Right atrium auricular region (tissue), 2 donors: Measurements from ENCODE around the gene CROCC2. TPM values are rescaled to one million over a fixed set of nuclear protein-coding genes. Genes with fewer than 3 reads are reported as not detected.

Experiments used
- DNase-seq: peaks from one replicate; pipeline ENCODE4 v3.0.0-alpha.2; 2019; ENCODE audit warnings: low spot score
- H3K27ac ChIP-seq, 2 donors: fragments of 200-600 bp; sonication (generic); 1 replicate in 1 of 2; 2 replicates in 1 of 2; pipeline ENCODE4 v1.5.1; 2016 to 2019
- H3K27me3 ChIP-seq, 2 donors: fragments of 200-600 bp; sonication (generic); one replicate each; pipeline versions ENCODE4 v1.5.1 to v1.6.0; 2017 to 2019
- H3K36me3 ChIP-seq: fragments of 200-600 bp; sonication (generic); one replicate; pipeline ENCODE4 v1.5.1; 2016
- H3K4me1 ChIP-seq, 2 donors: fragments of 200-600 bp; sonication (generic); one replicate each; pipeline versions ENCODE4 v1.5.1 to v1.6.0; 2017 to 2019
- H3K4me3 ChIP-seq, 2 donors: fragments of 200-600 bp; sonication (generic); 1 replicate in 1 of 2; 2 replicates in 1 of 2; pipeline ENCODE4 v1.5.1; 2017 to 2019; ENCODE audit warnings: mild to moderate bottlenecking in 1 of 2, moderate library complexity in 1 of 2
- H3K9me3 ChIP-seq, 2 donors: fragments of 200-600 bp; sonication (generic); one replicate each; pipeline ENCODE4 v1.5.1; 2019
- total RNA-seq, 2 donors: library from RNA; depleted of rRNA; stranded (reverse); fragments of >200 nt; gene quantifications; one replicate each; pipeline ENCODE4 v1.1.0, GENCODE V29; 2016
- TF ChIP-seq, protein P1 (sequence below), 2 donors: fragments of 200-600 bp; sonication (generic); IDR thresholded peaks; one replicate each; pipeline ENCODE4 v1.5.1; 2019; ENCODE audit warnings: antibody characterized with exemption in 2 of 2

Gene CROCC2
- total RNA-seq, 2 donors from 2014 or later = not detected

DNA sequence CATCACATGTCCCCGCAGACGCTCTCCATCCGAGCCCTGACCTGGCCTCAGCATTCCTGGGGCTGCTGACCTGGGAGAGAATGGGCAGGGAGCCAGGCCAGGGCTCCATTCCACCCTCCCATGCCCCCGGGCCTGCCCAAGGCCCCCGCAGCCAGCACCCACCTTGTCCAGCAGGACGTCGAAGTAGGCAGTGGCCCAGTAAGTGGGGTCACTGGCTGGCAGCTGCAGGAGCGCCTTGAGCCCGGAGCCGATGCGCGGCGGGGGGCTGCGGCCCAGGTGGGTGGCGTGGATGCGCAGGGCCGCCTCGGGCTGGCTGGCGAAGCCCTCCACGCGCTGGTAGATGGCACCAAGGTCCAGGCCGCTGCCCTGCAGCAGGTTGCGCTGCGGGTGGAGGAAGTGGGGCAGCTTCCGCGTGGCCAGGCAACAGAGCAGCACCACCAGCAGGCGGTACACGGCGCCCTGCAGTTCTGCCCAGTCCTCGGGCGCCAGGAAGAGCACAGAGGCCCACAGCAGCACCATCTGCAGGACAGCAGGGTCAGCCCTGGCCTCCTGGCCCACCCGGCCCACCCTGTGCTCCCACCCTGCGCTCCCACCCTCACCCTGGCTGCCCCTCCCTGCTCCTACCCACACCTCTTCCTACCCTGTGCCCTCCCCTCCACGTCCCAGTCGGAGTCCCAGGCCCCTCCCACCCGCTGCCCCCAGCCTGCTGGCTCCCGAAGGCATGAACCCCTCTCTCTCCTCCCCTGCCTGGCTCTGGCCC is 17.8 kb upstream of the CROCC2 start:
- no peak overlapping the region for H3K27ac ChIP-seq
- H3K4me3 ChIP-seq = no peak overlapping the region
- TF ChIP-seq, protein P1, sequence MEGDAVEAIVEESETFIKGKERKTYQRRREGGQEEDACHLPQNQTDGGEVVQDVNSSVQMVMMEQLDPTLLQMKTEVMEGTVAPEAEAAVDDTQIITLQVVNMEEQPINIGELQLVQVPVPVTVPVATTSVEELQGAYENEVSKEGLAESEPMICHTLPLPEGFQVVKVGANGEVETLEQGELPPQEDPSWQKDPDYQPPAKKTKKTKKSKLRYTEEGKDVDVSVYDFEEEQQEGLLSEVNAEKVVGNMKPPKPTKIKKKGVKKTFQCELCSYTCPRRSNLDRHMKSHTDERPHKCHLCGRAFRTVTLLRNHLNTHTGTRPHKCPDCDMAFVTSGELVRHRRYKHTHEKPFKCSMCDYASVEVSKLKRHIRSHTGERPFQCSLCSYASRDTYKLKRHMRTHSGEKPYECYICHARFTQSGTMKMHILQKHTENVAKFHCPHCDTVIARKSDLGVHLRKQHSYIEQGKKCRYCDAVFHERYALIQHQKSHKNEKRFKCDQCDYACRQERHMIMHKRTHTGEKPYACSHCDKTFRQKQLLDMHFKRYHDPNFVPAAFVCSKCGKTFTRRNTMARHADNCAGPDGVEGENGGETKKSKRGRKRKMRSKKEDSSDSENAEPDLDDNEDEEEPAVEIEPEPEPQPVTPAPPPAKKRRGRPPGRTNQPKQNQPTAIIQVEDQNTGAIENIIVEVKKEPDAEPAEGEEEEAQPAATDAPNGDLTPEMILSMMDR (IDR thresholded peaks at IDR 0.05) = no peak
- no peak for DNase-seq
- H3K9me3 ChIP-seq = no peaks in the 10 kb centered on the region
- no peaks in the 10 kb centered on the region for H3K4me1 ChIP-seq
- no peaks in the 10 kb centered on the region for H3K27me3 ChIP-seq
- no peaks in the 10 kb centered on the region for H3K36me3 ChIP-seq

DNA sequence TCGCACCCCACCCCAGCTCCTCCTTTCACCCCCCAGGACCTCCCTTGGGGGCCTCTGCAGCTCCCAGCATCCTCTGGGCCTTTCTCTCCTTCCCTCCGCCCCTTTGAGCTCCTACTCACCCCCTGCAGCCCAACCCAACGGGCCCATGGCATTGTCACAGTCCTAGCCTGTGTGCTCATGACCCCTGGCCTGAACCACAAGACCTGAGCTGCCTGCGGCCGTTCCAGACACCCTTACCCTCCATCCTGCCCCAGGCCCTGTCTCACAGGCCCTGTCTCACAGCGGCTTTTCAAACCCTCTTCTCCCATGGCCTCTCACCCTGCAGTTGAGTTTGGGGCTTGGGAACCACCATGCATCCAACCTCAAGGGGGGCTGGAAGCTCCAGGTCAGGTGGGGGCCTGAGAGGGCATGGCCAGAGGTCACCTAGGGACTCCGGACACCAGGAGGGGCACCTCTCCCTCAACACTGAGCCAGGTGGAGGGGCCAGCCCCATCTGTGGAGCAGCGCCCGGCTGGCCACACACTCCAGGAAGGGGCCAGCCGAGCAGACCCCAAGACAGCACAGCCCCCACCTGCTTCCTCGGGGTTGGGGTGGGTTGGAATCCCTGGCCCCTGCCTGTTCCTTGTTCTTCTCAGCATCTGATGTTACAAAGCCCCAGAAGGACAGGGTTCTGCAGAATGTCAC is 17.1 kb upstream of the CROCC2 start:
- Histone ChIP-seq H3K9me3 (no peaks in the 10 kb centered on the region), H3K27me3 (no peaks in the 10 kb centered on the region), H3K4me3 (no peak overlapping the region), H3K36me3 (no peaks in the 10 kb centered on the region), H3K27ac (no peak overlapping the region), H3K4me1 (no peaks in the 10 kb centered on the region)
- no peak for DNase-seq
- TF ChIP-seq, protein P1 (IDR thresholded peaks at IDR 0.05) = no peak

DNA sequence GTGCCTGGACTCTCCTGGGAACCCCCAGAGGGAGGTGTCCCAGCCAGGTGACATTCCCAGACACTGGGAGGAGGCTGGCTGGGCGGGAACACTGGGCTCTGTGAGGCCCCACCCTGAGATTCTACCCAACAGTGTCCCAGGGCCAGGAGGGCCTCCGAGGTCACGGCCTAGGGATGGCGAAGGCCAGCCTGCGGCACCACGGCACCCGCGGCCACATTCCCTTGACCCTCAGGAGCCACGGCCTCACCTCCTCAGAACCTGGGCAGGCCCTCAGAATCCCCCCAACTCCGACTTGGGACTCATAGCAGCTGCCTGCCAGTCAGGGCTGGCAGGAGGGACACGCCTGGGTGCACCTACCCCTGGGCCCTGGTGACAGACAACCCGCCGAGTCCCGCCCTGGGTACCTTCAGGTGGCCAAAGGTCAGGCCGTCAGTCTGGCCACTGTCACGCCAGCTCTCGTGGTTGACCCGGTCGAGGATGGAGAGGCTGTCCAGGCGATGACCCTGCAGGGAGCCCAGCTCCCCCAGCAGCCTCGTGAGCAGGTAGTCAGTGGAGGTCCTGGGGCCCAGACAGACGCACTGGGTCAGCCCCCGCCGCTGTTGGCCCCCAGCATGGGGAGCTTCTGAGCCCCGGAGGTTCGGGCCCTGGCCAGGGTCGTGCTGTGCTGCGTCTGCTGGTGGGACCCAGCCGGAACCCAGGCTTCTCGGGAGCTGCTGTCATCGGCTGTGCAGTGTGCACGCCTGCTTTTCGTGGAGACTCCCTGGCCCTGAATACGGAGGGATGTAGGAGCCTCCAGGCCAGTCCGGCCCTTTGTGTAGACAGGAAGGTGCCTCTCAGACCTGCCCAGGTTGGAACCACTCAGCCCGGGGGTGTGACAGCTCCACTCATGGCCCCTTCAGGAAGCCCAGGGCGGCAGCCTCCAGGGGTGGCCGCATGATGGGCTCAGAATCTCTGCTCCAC is 16.3 kb upstream of the CROCC2 start:
- Histone ChIP-seq H3K9me3 (no peaks in the 10 kb centered on the region), H3K4me3 (no peak overlapping the region), H3K27ac (no peak overlapping the region), H3K27me3 (no peaks in the 10 kb centered on the region), H3K36me3 (no peaks in the 10 kb centered on the region), H3K4me1 (no peaks in the 10 kb centered on the region)
- TF ChIP-seq, protein P1 (IDR thresholded peaks at IDR 0.05) = no peak
- DNase-seq = no peak

DNA sequence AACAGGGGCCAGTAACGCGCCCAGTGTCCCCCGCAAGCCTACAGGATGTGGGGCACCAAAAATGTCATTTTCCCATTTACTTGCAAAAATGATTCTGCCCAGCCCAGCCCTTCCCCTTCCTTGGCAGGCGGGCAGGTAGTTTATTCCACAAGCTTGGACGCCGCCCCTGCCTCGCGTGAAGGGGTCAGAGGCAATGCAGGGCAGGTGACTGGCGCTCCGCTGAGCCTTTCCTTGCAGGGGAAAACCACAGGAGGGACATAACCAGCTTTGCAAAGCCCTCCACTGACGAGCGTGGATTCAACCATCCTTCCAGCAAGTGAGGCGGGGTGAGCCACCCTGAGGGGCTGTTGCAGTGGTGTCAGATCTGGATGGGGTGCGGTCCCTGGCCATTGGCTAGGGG is 15.4 kb upstream of the CROCC2 start:
- no peak overlapping the region for H3K4me3 ChIP-seq
- no peaks in the 10 kb centered on the region for H3K4me1 ChIP-seq
- no peaks in the 10 kb centered on the region for H3K9me3 ChIP-seq
- no peaks in the 10 kb centered on the region for H3K27me3 ChIP-seq
- H3K27ac ChIP-seq = no peak overlapping the region
- H3K36me3 ChIP-seq = no peaks in the 10 kb centered on the region
- no peak for DNase-seq
- TF ChIP-seq, protein P1 (IDR thresholded peaks at IDR 0.05) = no peak

DNA sequence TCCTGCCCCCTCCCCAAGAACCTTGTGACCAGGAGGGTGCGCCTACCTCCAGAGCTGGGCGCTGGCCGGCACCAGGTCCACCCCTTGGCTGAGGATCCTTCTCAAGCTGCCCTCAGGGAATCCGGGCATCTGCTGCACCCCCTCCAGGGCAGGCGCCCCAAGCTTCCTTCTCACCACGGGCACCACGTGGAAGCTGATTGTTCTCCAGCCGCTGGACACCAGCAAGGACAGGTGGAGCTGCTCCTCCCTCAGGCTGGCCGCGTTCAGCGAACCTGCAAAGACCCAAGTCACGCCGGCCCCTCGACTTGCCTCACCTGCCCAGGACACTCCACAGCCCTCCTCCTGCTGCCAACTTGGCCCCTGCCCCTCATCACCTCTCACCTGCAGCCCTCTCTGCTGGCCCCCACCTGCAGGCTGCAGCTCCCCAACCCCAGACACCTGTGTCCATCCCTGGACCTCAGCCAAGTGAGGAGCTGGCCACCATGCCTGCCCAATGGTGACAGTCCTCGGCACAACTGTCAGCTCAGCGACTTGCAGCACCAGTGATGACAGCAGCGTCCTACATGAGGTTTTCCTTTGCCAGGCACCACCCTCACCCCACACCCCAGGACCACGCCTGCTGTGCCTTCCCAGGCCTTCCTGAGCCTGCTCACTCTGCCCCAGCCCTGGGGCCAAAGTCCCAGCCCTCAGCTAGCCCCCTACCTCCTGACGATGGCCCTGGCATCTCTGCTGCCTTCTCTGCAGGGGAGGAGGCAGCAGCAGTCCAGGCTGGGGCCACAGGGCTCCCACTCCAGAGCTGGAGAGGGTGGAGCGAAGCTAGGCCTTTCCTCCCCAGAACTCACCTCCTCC is 14.4 kb upstream of the CROCC2 start:
- H3K9me3 ChIP-seq = no peaks in the 10 kb centered on the region
- no peak for DNase-seq
- TF ChIP-seq, protein P1 (IDR thresholded peaks at IDR 0.05) = no peak
- H3K27me3 ChIP-seq = no peaks in the 10 kb centered on the region
- no peaks in the 10 kb centered on the region for H3K36me3 ChIP-seq
- H3K27ac ChIP-seq = no peak overlapping the region
- H3K4me3 ChIP-seq = no peak overlapping the region
- no peaks in the 10 kb centered on the region for H3K4me1 ChIP-seq
